GM18867 (cell line): ENCODE measurements around the gene GPC4.
A peak's percentile ranks its signal among the peaks of the same experiment; 100 is the strongest.
"Not testable (repeated sequence)": the region's sequence is repeated elsewhere in the genome, so short reads cannot be mapped to it uniquely, and the experiment has no call there.

Experiments used
- ATAC-seq: cut with Tn5 transposase; IDR thresholded peaks from one replicate; pipeline ENCODE4 v1.9.1; 2021; ENCODE audit warnings: mild to moderate bottlenecking, moderate library complexity; ENCODE audit not compliant: unreplicated experiment

Gene GPC4

GRCh38 chrX:133369065-133369464 lies 46.2 kb downstream of the GPC4 start:
- ATAC-seq = no peak

- no peak for ATAC-seq
Measured at GRCh38 chrX:133366735-133367134, 48.6 kb downstream of the GPC4 start.

GRCh38 chrX:133365871-133366611 lies 49.2 kb downstream of the GPC4 start:
- ATAC-seq = no peak

GRCh38 chrX:133364865-133365264 lies 50.4 kb downstream of the GPC4 start:
- no peak for ATAC-seq

- no peak for ATAC-seq
Measured at GRCh38 chrX:133364196-133364595, 51.1 kb downstream of the GPC4 start.

GRCh38 chrX:133362538-133362937 lies 52.8 kb downstream of the GPC4 start:
- ATAC-seq = no peak

DNA sequence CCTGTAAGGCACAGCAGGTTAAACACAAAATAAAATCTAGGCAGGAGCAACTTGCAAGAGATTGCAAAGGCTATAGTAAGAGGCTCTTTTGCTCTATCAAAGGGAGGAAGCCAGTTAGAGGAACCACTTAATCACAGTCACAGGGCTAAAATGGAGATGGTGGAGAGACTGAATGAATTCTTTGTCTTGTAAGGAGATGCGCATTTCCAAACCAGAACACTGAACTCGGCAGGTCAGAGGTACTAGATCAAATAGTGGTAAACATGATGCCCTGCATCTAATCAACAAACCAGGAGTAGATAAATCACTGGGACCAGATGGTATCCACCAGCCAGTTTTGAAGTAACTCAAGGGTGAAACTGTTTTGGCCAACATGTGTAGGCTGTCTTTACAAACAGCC lies 55.8 kb downstream of the GPC4 start:
- no peak for ATAC-seq

GRCh38 chrX:133353233-133353632 lies 62.1 kb downstream of the GPC4 start:
- no peak for ATAC-seq

DNA sequence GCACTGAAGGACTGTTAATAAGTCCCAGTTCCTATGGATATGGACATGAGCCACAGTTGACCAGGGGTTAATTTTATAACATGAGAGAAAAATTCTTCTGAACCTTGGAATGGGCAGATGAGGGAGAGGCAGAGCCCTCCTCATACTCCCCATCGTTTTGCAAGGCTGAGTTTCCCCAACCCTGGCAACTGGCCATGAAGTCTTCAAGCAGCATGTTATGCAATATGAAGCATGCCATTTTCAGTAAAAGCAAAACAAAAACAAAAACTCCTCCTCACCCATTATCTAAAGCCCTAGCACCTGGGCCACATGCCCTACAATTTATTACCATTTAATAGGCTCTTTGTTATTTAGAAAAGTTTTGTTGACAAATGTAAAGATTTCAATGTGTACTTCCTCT lies 64.5 kb downstream of the GPC4 start:
- ATAC-seq = no peak

- no peak for ATAC-seq
Measured at GRCh38 chrX:133346026-133346425, 69.3 kb downstream of the GPC4 start.

GRCh38 chrX:133339566-133339965 lies 75.7 kb downstream of the GPC4 start:
- ATAC-seq = no peak

GRCh38 chrX:133337250-133337649 lies 78.0 kb downstream of the GPC4 start:
- no peak for ATAC-seq

- peak; percentile 62 for ATAC-seq
Measured at GRCh38 chrX:133335027-133335426, 80.3 kb downstream of the GPC4 start.

DNA sequence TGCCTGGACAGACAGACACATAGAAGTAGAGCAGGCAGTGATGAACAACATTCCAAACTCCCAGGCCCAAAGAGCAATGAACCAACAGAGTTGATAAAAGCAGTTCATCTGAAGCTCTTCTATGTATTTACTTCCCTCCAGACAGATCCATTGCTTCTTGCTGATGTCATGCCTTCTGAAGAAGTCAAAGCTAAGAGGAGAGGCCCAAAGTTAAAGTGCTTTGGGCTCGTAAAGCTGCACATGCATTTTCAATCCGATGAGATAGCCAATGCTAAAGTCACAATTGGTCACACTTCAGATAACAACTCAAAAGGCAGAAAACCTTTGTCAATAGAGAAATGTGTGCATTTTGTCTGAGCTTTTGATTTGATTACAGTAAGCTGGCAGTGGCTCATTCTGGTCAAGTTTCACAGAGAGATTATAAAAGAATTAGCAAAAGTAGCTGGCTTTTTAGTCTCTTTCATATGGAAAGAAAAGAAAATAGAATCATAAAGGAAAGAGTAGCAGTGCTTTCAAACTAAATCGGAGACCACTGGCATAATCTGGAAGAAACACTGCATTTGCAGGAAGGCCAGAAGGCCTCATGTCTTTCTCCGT lies 82.0 kb downstream of the GPC4 start:
- ATAC-seq = no peak

DNA sequence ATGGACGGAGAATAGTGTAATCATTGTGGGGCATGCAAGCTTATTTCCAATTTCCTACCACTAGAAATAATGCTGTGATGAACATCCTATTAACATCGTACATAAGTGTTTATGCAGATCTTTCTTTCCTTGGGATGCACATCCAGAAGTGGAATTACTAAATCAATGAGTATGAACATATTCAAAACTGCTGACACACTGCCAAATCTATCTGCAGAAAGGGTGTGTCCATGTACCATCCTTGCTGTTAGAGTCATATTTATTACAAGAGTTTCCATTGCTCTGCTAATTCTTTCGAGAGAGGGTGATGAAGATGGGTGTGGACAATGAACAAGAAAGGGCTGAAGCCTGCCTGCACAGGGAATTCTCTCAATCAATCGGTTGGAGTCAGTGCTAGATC lies 82.6 kb downstream of the GPC4 start:
- ATAC-seq = no peak

DNA sequence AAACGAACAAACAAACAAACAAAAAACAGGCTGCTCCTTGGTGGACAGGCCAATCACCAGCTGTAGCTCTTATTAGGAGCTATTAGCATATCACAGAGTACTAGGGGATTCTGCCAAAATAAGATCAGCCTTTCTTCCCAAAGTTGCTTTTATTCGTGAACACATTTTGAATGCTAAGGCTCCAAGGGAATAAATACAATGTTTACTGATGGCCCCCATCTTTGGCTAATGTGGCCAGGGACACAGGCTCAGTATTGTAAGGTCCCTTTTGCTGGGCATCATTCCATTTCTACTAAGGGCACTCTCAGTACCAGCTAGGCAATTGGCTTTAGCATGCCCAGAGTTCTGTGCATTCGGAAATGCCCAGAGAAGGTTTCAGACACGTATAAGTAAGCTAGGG lies 84.3 kb downstream of the GPC4 start:
- ATAC-seq = no peak

DNA sequence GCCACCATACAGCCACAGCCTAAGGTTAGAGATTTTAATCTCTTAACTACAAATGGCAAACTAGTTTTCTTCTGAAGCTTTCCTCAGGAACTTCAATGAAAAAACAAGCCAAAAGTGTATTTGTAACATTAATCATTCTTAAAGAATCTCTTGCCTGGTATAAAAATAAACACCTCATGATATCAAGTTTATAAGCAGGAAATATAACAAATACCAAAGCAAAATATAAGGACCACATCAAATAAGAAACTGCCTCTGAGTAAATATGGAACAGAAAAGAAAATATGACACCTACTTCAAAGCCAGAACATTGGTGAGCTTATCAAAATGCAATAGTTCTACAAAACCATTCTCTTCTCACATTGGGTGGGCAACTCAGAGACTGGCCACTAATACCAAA lies 89.9 kb downstream of the GPC4 start:
- ATAC-seq = no peak

GRCh38 chrX:133323431-133323830 lies 91.9 kb downstream of the GPC4 start:
- ATAC-seq = peak; percentile 85

GRCh38 chrX:133322269-133322668 lies 93.0 kb downstream of the GPC4 start:
- not testable (repeated sequence) for ATAC-seq

DNA sequence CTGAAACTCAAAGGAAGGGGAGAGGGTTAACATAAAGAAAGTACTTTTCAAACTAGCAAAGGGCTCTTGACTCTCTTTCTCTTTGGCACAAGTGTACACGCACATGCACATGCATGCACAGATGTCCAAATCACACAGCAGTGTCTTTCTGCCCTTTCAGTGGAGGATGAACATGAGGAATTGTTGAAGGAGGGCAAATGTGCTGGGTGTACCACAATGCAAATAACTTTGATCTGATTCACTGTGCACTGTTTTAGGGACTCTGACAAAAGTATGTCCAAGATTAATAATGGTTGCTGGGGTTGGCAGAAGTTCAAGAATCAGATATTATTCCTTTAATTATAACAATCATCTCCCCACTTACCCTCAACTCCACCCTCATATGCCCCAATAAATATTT lies 93.8 kb downstream of the GPC4 start:
- ATAC-seq = no peak

GRCh38 chrX:133314281-133314680 lies 101.0 kb downstream of the GPC4 start:
- ATAC-seq = no peak

- ATAC-seq = no peak
Measured at GRCh38 chrX:133308499-133308897, 106.8 kb downstream of the GPC4 start.
